NCI-H345 treated with DMSO at 0.1 percent for 48 hours (cell line): ENCODE data around the gene ZBTB17.
"Not testable (repeated sequence)": the region's sequence is repeated elsewhere in the genome, so short reads cannot be mapped to it uniquely, and the experiment has no call there.

ENCODE experiments used
- DNase-seq: peaks from one replicate; lab custom pipeline; 2025; ENCODE audit not compliant: unreplicated experiment; lab: John Stamatoyannopoulos, UW

The ZBTB17 gene

GRCh38 chr1:15899266-15899665 lies 76.6 kb downstream of the ZBTB17 start:
- DNase-seq: no peak

- not testable (repeated sequence) for DNase-seq
Measured at GRCh38 chr1:15896841-15897610, 78.9 kb downstream of the ZBTB17 start.

GRCh38 chr1:15895233-15895632 lies 80.7 kb downstream of the ZBTB17 start:
- no peak for DNase-seq

- DNase-seq: not testable (repeated sequence)
Measured at GRCh38 chr1:15892857-15893599, 82.9 kb downstream of the ZBTB17 start.
